ENCODE data around the gene PRXL2B. TPM values are rescaled to one million over a fixed set of nuclear protein-coding genes. Genes with fewer than 3 reads are reported as not detected.

Gene PRXL2B
- total RNA-seq, 1 experiment from 2014 or later: 21.5 TPM

DNA sequence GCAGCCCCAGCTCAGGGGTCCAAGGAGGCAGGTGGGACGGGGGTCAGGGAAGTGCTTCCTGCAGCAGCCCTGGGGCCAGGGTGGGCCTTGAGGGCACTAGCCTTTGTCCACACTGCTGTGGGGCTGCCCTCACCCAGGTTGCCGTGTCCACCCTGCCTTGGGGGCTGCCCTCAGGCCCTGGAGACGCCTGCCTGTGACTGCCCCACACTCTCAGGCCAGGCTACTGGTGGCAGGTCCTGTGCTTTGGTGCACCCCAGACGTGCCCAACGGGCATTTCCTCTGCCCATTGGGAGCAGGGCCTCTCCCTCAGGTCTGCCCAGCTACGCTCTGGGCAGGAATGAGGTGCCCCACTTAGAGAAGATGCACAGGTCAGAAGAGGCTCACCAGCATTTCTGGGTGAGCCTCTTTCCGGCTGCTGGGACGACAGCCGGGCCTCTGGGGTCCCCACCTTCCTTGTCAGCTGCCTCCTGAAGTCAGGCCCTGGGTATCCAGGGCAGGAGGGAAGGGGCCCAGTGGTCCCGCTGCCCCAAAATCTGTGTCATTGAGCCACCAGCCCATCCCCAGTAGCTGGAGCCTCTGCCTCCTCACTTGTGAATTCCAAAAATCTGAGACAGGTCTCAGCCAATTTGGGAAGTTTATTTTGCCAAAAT lies 48.9 kb downstream of the PRXL2B start:
- no peak for DNase-seq (ENCODE audit: low read depth)

DNA sequence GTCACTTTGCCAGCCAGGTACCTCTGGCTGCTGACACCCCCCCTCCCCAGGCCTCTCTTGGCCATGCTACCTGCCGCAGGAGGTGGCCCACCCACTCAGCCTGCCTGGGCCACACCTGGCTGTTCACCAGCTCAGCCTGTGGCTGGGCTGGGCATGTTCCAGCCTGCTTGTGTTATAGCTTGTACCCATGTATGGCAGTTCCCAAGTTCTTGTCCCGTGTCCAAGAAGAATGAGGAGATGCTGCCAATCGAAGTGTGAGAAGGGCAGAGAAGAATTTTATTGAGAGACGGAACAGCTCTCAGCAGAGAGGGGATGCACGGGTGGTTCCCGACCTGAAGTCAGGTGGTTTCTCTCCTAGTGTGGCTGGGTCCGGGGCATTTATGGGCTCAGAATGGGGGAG lies 50.2 kb downstream of the PRXL2B start:
- DNase-seq (ENCODE audit: low read depth): no peak

DNA sequence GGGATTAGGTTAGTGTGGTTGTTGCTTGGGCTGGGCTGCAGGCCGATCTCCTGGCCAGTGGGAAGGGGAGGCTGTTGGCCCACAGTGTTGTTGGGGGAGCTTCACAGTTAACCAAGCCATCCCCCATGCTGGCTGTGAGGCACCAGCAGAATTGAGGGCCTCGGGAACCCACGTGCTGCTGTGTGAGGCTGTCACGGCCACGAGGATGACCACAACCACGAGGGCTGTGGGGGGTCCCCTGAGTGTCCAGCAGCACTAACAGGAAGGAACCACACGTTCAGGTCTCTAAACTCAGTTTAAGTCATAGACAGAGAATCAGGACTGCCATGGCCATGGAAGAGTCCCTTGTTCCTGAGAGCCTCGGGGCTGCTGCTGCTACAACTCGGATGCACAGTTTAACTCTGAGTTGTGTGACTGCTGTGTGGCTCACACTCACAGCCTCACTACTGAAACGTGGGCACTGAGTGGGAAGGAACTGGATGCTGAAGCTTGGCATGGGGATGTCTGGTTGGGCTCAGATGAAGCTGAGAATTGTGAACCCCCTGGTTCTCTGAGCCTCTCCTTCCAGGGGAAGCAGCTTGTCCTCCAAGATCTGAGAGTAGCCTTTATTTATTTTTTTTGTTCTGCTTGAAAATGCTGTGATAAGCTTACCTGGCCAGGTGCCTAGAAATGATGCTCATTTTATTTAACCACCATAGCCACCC lies 51.0 kb downstream of the PRXL2B start:
- DNase-seq (ENCODE audit: low read depth): no peak

DNA sequence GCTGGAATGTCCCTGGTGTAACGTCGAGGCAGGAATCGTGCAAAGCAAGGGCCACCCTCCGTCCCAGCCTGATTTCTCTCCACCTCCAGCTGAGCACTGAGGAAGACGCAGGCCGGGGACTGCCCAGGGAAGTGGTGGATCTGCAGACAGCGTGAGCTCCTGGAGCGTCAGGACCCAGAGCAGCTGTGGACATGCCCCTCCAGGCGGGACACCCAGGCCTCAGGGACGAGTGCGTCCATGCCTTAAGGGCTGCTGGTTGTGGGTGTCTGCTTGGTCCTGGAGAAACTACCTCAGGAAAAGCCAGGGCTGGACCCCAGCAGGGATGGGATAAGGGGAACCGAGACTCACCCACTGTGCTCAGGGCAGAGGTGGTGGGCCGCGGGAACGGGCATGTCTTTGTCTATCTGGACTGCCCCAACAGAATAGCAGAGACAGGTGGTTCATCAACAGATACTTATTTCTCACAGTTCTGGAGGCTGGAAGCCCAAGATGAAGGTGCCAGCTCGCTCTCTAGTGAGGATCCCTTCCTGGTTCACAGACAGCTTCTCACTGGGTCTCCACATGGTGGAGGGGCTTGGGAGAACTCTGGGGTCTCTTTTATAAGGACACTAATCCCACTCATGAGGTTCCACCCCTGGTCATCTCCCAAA lies 52.0 kb downstream of the PRXL2B start:
- DNase-seq (ENCODE audit: low read depth): no peak

DNA sequence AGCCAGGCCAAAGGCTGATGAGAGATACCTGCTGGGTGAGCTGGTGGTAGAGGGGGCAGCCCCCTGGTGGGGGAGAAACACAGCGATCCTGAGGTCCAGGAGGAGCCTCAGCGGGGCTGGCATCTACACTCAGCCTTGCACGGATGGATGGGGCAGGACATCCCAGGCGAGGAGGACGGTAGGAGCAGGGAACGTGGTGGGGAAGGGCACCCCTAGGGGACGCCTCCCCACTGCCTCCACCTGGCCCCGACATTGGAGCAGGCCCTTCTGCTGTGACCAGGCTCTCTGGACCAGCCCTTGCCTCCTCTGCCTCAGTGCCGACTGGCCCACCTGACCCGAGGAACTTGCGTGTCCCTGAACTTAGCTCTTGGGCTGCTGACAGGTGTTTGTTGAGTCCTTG lies 52.6 kb downstream of the PRXL2B start:
- DNase-seq (ENCODE audit: low read depth): no peak

GRCh38 chr1:2639607-2640521 lies 53.3 kb downstream of the PRXL2B start:
- no peak for DNase-seq (ENCODE audit: low read depth)

DNA sequence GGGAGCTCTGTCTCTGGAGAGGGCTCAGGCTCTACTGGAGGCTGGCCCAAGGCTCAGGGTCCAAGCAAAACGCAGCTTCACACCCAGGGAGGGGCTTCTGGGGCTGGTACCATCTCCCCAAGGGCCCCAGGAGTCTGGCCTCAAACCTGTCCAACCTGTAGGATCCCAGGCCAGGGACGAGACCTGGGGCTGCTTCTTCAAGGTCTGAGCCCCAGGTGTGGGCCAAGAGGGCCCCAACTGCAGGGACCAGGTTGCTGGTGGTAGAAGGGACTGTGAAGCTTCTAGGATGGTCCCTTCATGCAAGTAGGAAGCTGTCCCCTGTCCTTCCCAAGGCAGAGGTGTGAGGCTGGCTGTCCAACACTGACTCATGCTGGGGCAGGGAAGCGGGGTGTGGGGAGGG lies 54.0 kb downstream of the PRXL2B start:
- no peak for DNase-seq (ENCODE audit: low read depth)

Other genes starting within 250 kb of the PRXL2B start
- gene MORN1, start 195.2 kb upstream of the PRXL2B start, total RNA-seq (2014; rRNA removed; shearing (Covaris generic)): 7.1 and 8.3 TPM in 2 replicates
- gene RER1, start 194.9 kb upstream of the PRXL2B start, total RNA-seq (2014; rRNA removed; shearing (Covaris generic)): 99.8 and 113 TPM in 2 replicates
- 23.3 and 27.9 TPM in 2 replicates for gene PEX10, start 174.2 kb upstream of the PRXL2B start, total RNA-seq (2014; rRNA removed; shearing (Covaris generic))
- 0.12 and 0.29 TPM in 2 replicates for gene PLCH2, start 110.5 kb upstream of the PRXL2B start, total RNA-seq (2014; rRNA removed; shearing (Covaris generic))
- gene PANK4, start 60.2 kb upstream of the PRXL2B start, total RNA-seq (2014; rRNA removed; shearing (Covaris generic)): 15.0 and 17.6 TPM in 2 replicates
- not detected in 2 replicates for gene HES5, start 56.5 kb upstream of the PRXL2B start, total RNA-seq (2014; rRNA removed; shearing (Covaris generic))
- 26.8 and 29.4 TPM in 2 replicates for gene TNFRSF14, start 30.4 kb upstream of the PRXL2B start, total RNA-seq (2014; rRNA removed; shearing (Covaris generic))
- 2.8 TPM in 1 of 2 replicates, not detected in the other for gene MMEL1, start 46.2 kb downstream of the PRXL2B start, total RNA-seq (2014; rRNA removed; shearing (Covaris generic))
- under 0.01 and 0.12 TPM in 2 replicates for gene TTC34, start 214.9 kb downstream of the PRXL2B start, total RNA-seq (2014; rRNA removed; shearing (Covaris generic))

All from RPMI7951 (cell line).